GM12872 (cell line): ENCODE data around the gene ACOXL.

Source experiments
- TF ChIP-seq, protein P1 (sequence below): IDR thresholded peaks from 3 replicates; pipeline ENCODE4 v1.5.1; 2011; ENCODE audit warnings: low read depth, mild to moderate bottlenecking, low read length, moderate library complexity; ENCODE audit not compliant: insufficient read depth

Gene ACOXL

DNA sequence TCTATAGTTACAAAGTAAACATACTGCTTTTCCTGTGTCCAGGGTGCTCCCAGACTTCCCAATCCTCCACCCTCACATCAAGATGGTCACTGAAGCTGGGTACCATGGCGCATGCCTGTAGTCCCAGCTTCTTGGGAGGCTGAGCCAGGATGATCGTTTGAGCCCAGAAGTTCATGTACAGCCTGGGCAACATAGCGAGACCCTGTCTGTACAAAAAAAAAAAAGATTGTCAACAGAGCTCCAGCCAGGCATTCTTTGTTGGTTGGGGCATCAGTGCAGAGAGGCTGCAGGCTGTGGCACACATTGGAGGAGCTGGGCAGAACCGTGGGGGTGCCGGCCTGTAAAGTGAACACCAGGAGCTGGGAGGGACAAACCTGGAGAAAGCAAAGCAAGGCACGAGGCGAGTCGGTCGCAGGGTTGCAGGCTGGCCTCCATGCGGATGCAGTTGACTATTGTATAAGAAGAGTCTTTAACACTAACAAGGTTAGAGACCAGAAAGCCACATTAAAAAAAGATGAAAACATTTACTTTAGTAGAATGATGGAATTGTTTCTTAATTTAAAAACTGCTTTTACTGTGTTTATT lies 51.8 kb downstream of the ACOXL start:
- TF ChIP-seq, protein P1, sequence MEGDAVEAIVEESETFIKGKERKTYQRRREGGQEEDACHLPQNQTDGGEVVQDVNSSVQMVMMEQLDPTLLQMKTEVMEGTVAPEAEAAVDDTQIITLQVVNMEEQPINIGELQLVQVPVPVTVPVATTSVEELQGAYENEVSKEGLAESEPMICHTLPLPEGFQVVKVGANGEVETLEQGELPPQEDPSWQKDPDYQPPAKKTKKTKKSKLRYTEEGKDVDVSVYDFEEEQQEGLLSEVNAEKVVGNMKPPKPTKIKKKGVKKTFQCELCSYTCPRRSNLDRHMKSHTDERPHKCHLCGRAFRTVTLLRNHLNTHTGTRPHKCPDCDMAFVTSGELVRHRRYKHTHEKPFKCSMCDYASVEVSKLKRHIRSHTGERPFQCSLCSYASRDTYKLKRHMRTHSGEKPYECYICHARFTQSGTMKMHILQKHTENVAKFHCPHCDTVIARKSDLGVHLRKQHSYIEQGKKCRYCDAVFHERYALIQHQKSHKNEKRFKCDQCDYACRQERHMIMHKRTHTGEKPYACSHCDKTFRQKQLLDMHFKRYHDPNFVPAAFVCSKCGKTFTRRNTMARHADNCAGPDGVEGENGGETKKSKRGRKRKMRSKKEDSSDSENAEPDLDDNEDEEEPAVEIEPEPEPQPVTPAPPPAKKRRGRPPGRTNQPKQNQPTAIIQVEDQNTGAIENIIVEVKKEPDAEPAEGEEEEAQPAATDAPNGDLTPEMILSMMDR: no peak

DNA sequence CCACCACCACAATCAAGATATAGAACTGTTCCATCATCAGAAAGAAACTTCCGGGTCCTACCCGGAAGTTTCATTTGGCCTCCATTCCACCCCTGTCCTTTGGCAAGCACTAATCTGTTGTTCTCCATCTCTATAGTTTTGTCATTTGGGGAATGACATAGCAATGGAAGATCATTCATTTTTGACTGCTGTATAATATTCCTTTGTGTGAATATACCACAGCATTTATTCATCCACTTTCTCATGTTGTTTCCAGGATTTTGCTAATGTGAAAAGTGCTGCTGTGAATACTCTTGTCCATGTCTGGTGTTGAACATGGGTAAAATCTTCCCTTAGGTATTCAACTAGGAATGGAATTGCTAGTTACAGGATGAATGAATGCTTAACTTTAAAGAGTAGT lies 53.1 kb downstream of the ACOXL start:
- TF ChIP-seq, protein P1: no peak

DNA sequence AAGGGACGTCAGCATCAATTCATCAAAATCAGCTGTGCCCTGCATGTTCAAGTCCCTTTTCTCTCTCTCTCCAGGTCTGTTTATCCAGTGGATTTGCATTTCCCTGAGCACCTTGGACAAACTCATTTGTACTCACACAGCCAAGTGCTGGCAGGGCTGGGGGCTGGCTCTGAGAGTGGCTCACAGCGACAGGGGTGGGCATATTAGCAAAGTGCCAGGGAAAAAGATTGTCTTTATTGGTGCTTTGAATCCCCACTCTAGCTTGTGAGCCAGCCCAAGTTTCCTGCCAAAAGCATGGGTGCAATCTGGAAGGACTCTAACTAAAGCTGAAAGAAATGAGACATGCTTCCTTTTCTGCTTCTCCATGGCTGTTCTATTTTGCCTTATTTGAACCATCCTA lies 56.6 kb downstream of the ACOXL start:
- TF ChIP-seq, protein P1: no peak

DNA sequence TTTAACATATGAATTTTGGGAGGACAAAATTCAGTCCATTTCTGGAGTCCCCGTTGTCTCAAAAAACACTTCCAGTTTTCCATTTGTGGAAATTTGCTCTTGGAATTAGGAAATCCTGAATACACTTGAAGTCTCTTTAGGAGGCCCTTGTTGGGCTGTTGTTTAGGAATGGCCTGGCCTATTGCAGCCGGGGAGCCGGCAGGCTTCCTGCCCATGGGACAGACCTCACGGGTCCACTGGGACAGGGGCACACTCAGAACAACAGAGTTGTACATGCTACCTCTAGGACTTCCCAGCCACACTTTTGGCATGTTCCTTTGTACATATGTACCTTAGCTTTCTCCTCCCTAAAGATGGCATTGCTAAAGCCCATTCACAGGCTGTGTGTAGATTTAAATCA lies 57.3 kb downstream of the ACOXL start:
- TF ChIP-seq, protein P1: no peak

DNA sequence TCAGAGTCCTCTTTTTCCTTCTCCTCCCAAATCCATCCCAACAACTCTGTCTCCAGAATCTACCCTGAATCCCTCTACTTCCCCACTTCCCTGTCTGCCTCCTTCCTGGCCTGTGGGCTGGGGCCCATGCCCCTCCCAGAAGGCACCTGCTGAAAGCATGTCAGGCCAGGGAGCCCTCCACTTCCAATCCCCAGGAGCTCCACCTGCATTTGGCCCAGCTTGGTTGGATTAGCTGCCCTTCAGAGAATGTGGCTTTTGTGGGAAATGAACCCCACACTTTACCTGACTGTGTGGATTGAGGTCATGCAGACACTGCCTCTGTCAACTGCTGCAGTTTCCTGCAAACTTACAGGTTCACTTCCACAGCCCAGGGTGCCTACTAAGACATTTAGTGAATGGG lies 58.5 kb downstream of the ACOXL start:
- TF ChIP-seq, protein P1: no peak

DNA sequence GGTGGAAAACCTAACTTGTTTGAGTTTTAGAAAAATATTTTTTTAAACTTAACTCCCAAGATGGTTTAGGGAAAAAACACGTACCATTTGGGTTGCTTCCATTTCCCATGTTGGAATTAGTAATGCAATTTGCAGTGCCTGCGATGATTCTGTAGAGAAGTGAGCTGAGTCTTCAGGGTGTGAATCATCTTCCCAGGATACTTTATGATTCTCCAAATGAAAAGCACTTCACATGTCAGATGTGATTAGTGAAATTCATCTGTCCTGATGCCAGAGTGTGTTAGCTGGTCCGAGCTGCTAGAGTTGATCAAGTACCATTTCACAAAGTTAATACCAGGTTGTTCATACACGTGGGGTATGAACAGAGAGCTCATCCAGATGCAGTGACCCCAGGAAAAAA lies 59.1 kb downstream of the ACOXL start:
- TF ChIP-seq, protein P1: no peak

DNA sequence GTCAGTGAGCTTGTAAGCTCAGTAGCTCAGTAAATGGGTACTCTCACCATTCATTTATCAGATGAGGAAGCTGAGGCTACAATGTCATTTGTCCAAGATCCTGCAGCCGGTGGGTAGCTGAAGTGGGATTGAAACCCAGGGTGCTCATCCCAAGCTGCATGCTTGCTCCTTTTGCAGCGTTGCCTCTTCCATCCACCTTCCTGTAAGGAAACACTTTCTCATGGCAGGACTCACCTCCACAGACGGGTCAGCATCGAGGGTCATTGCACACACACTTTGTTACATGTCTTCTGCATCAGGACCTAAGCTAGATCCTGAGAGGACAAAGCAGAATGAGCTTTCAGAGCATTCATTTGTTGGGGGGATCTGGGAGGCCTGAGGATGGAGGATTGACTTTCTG lies 60.7 kb downstream of the ACOXL start:
- TF ChIP-seq, protein P1: no peak
